Measurements from ENCODE around the gene TMEM135.
A peak's percentile ranks its signal among the peaks of the same experiment; 100 is the strongest.

Gene TMEM135

DNA sequence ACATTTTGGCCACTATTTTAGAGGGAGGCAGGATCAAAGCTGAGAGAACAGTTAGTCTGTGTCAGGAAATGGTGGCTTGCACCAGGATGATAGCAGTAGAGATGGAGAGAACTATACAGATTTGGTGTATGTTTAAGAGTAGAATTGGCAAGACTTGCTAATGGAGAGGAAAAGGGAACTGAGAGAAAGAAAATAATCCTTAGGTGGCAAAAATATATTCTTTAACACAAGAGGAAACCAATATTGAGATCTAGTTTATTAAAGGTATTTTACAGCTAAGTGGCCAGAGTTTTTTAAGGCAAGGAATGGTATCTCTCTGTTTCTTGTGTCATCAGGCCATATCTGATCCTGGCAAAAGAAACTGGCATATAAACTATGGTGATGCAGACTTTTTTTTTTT is 278.8 kb downstream of the TMEM135 start:
- no peaks in the 10 kb centered on the region for H3K9me3 ChIP-seq (ENCODE audit: control insufficient read depth in 5 of 5, low read length in 5 of 5)
- no peak overlapping the region for H3K27ac ChIP-seq (ENCODE audit: low read depth, low read length)
- H3K36me3 ChIP-seq (ENCODE audit: control insufficient read depth in 5 of 5, insufficient read depth in 5 of 5, low read length in 5 of 5): peaks cover 0 to 27% (median 13%) of the 10 kb centered on the region in 5 donors
- no peaks in the 10 kb centered on the region for H3K27me3 ChIP-seq (ENCODE audit: control insufficient read depth in 5 of 5, insufficient read depth in 4 of 5, low read length in 5 of 5)
- no peak overlapping the region for H3K9ac ChIP-seq (ENCODE audit: low read length in 5 of 5)
- no peak overlapping the region for H3K4me3 ChIP-seq (ENCODE audit: low read depth in 1 of 5, low read length in 5 of 5)
- peaks cover 0 to 8% (median 3%) of the 10 kb centered on the region in 5 donors for H3K4me1 ChIP-seq (ENCODE audit: control insufficient read depth in 5 of 5, insufficient read depth in 5 of 5, low read length in 5 of 5)

DNA sequence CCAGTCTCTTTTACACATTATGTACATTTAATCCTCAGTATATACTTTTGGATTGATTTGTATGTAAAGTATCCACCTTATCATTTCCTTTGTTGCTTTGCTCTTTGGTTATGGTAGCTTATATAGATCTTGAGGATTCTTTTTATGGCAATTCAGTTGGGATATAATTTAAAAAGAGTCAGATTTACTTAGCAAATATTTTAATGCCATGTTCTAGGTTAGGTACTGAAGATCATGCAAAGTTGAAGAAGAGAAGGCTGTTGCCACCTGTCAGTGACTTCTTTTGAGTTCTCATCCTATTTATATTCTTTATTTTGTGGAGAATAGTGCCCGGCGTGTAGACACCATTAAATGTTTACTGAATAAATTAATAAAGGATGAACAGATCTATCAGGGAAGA is 279.7 kb downstream of the TMEM135 start:
- peak overlapping the region; percentile 13 for H3K27ac ChIP-seq (ENCODE audit: low read depth, low read length)

GRCh38 chr11:87320123-87320522 is 282.4 kb downstream of the TMEM135 start:
- Histone ChIP-seq H3K4me1 (ENCODE audit: control insufficient read depth in 5 of 5, insufficient read depth in 5 of 5, low read length in 5 of 5) (peaks cover 0 to 13% (median 4%) of the 10 kb centered on the region in 5 donors), H3K36me3 (ENCODE audit: control insufficient read depth in 5 of 5, insufficient read depth in 5 of 5, low read length in 5 of 5) (peaks cover 5 to 33% (median 21%) of the 10 kb centered on the region in 5 donors)

More for the DNA sequence above, 279.7 kb downstream of the TMEM135 start:
- H3K4me1 ChIP-seq (ENCODE audit: control insufficient read depth in 5 of 5, insufficient read depth in 5 of 5, low read length in 5 of 5): peaks cover 0 to 8% (median 3%) of the 10 kb centered on the region in 5 donors
- H3K9ac ChIP-seq (ENCODE audit: low read length in 5 of 5): no peak overlapping the region
- H3K36me3 ChIP-seq (ENCODE audit: control insufficient read depth in 5 of 5, insufficient read depth in 5 of 5, low read length in 5 of 5): peaks cover 5 to 36% (median 19%) of the 10 kb centered on the region in 5 donors
- no peak overlapping the region for H3K4me3 ChIP-seq (ENCODE audit: low read depth in 1 of 5, low read length in 5 of 5)
- no peaks in the 10 kb centered on the region for H3K9me3 ChIP-seq (ENCODE audit: control insufficient read depth in 5 of 5, low read length in 5 of 5)
- no peaks in the 10 kb centered on the region for H3K27me3 ChIP-seq (ENCODE audit: control insufficient read depth in 5 of 5, insufficient read depth in 4 of 5, low read length in 5 of 5)

DNA sequence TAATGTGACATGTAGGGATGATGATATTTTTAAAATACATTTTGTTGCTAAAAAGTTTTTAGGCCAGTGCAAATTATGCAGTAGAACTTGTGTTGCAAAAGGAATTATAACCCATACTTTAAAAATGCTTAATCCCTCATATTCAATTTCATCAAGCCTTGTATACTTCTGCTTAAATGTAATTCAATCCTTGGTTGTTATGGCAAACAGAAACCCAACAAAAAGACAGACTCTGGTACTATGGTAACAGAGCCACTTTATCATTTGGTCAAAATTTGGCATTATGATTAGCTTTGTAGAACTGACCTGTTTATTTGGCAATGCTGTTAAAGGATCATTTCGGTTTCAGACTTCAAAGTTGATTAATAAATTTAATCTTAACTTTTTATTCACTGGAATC is 284.8 kb downstream of the TMEM135 start:
- no peaks in the 10 kb centered on the region for H3K9me3 ChIP-seq (ENCODE audit: control insufficient read depth in 5 of 5, low read length in 5 of 5)
- no peak overlapping the region for H3K9ac ChIP-seq (ENCODE audit: low read length in 5 of 5)
- no peak overlapping the region for H3K4me3 ChIP-seq (ENCODE audit: low read depth in 1 of 5, low read length in 5 of 5)
- peaks cover 10 to 41% (median 21%) of the 10 kb centered on the region in 5 donors for H3K36me3 ChIP-seq (ENCODE audit: control insufficient read depth in 5 of 5, insufficient read depth in 5 of 5, low read length in 5 of 5)
- H3K27me3 ChIP-seq (ENCODE audit: control insufficient read depth in 5 of 5, insufficient read depth in 4 of 5, low read length in 5 of 5): no peaks in the 10 kb centered on the region
- H3K27ac ChIP-seq (ENCODE audit: low read depth, low read length): no peak overlapping the region
- peaks cover 0 to 12% (median 4%) of the 10 kb centered on the region in 5 donors for H3K4me1 ChIP-seq (ENCODE audit: control insufficient read depth in 5 of 5, insufficient read depth in 5 of 5, low read length in 5 of 5)

More at GRCh38 chr11:87320123-87320522, 282.4 kb downstream of the TMEM135 start:
- no peak overlapping the region for H3K4me3 ChIP-seq (ENCODE audit: low read depth in 1 of 5, low read length in 5 of 5)
- no peak overlapping the region for H3K9ac ChIP-seq (ENCODE audit: low read length in 5 of 5)
- H3K27me3 ChIP-seq (ENCODE audit: control insufficient read depth in 5 of 5, insufficient read depth in 4 of 5, low read length in 5 of 5): no peaks in the 10 kb centered on the region
- H3K27ac ChIP-seq (ENCODE audit: low read depth, low read length): no peak overlapping the region
- H3K9me3 ChIP-seq (ENCODE audit: control insufficient read depth in 5 of 5, low read length in 5 of 5): no peaks in the 10 kb centered on the region

- Histone ChIP-seq H3K27me3 (ENCODE audit: control insufficient read depth in 5 of 5, insufficient read depth in 4 of 5, low read length in 5 of 5) (no peaks in the 10 kb centered on the region), H3K36me3 (ENCODE audit: control insufficient read depth in 5 of 5, insufficient read depth in 5 of 5, low read length in 5 of 5) (peaks cover 10 to 43% (median 22%) of the 10 kb centered on the region in 5 donors), H3K9me3 (ENCODE audit: control insufficient read depth in 5 of 5, low read length in 5 of 5) (no peaks in the 10 kb centered on the region), H3K27ac (ENCODE audit: low read depth, low read length) (no peak overlapping the region), H3K9ac (ENCODE audit: low read length in 5 of 5) (no peak overlapping the region), H3K4me1 (ENCODE audit: control insufficient read depth in 5 of 5, insufficient read depth in 5 of 5, low read length in 5 of 5) (peaks cover 0 to 5% (median 4%) of the 10 kb centered on the region in 5 donors), H3K4me3 (ENCODE audit: low read depth in 1 of 5, low read length in 5 of 5) (no peak overlapping the region)
Observed at GRCh38 chr11:87323899-87324298, 286.2 kb downstream of the TMEM135 start.

GRCh38 chr11:87324817-87325489 is 287.2 kb downstream of the TMEM135 start:
- no peaks in the 10 kb centered on the region for H3K27me3 ChIP-seq (ENCODE audit: control insufficient read depth in 5 of 5, insufficient read depth in 4 of 5, low read length in 5 of 5)
- H3K9me3 ChIP-seq (ENCODE audit: control insufficient read depth in 5 of 5, low read length in 5 of 5): no peaks in the 10 kb centered on the region
- H3K4me1 ChIP-seq (ENCODE audit: control insufficient read depth in 5 of 5, insufficient read depth in 5 of 5, low read length in 5 of 5): peaks cover 0 to 11% (median 9%) of the 10 kb centered on the region in 5 donors
- H3K9ac ChIP-seq (ENCODE audit: low read length in 5 of 5): no peak overlapping the region
- no peak overlapping the region for H3K27ac ChIP-seq (ENCODE audit: low read depth, low read length)
- H3K4me3 ChIP-seq (ENCODE audit: low read depth in 1 of 5, low read length in 5 of 5): no peak overlapping the region
- peaks cover 10 to 42% (median 20%) of the 10 kb centered on the region in 5 donors for H3K36me3 ChIP-seq (ENCODE audit: control insufficient read depth in 5 of 5, insufficient read depth in 5 of 5, low read length in 5 of 5)

DNA sequence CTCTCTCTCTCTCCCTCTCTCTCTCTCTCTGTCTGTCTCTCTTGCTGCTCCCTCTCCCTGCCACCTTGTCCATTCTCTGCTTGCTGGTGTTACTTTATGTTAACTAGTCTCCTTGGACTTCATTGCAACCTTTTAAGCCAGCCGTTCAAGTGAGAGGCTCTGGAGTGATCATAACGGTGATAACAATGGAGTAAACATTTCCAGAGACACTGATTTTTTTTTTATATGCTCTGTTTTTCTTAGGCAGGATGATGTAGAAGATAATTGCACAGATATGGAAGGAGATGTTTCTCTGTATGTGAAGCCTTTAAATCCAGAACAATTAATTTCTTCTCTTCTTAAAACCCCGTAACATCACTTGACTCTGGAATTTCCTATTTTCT is 287.7 kb downstream of the TMEM135 start:
- no peak overlapping the region for H3K27ac ChIP-seq (ENCODE audit: low read depth, low read length)
- no peaks in the 10 kb centered on the region for H3K9me3 ChIP-seq (ENCODE audit: control insufficient read depth in 5 of 5, low read length in 5 of 5)
- H3K36me3 ChIP-seq (ENCODE audit: control insufficient read depth in 5 of 5, insufficient read depth in 5 of 5, low read length in 5 of 5): peaks cover 10 to 37% (median 16%) of the 10 kb centered on the region in 5 donors
- H3K4me1 ChIP-seq (ENCODE audit: control insufficient read depth in 5 of 5, insufficient read depth in 5 of 5, low read length in 5 of 5): peaks cover 0 to 16% (median 13%) of the 10 kb centered on the region in 5 donors
- no peak overlapping the region for H3K9ac ChIP-seq (ENCODE audit: low read length in 5 of 5)
- no peak overlapping the region for H3K4me3 ChIP-seq (ENCODE audit: low read depth in 1 of 5, low read length in 5 of 5)
- no peaks in the 10 kb centered on the region for H3K27me3 ChIP-seq (ENCODE audit: control insufficient read depth in 5 of 5, insufficient read depth in 4 of 5, low read length in 5 of 5)

DNA sequence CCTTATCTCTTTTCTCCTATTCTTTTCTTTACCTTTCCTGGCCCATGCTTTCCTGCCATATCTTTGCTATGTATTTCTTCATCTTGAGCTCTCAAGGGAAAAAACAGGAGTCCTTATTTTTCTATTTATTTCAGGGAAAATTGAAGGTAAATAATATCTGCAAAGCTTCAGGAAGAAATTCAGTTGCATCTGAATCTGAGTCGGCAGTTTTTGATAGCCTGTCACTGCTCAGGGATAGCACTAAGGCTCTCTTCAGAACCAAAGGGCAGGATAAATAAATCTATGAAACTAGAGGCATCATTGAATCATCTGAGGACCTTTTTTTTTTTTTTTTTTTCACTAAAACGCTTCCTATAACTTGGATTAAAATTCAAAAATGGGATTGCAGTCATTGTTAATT is 288.9 kb downstream of the TMEM135 start:
- no peak overlapping the region for H3K9ac ChIP-seq (ENCODE audit: low read length in 5 of 5)
- H3K27ac ChIP-seq (ENCODE audit: low read depth, low read length): no peak overlapping the region
- peaks cover 7 to 29% (median 12%) of the 10 kb centered on the region in 5 donors for H3K36me3 ChIP-seq (ENCODE audit: control insufficient read depth in 5 of 5, insufficient read depth in 5 of 5, low read length in 5 of 5)
- H3K4me3 ChIP-seq (ENCODE audit: low read depth in 1 of 5, low read length in 5 of 5): no peak overlapping the region
- H3K9me3 ChIP-seq (ENCODE audit: control insufficient read depth in 5 of 5, low read length in 5 of 5): no peaks in the 10 kb centered on the region
- H3K4me1 ChIP-seq (ENCODE audit: control insufficient read depth in 5 of 5, insufficient read depth in 5 of 5, low read length in 5 of 5): peaks cover 0 to 28% (median 20%) of the 10 kb centered on the region in 5 donors
- no peaks in the 10 kb centered on the region for H3K27me3 ChIP-seq (ENCODE audit: control insufficient read depth in 5 of 5, insufficient read depth in 4 of 5, low read length in 5 of 5)

- Histone ChIP-seq H3K27ac (ENCODE audit: low read depth, low read length) (no peak overlapping the region), H3K36me3 (ENCODE audit: control insufficient read depth in 5 of 5, insufficient read depth in 5 of 5, low read length in 5 of 5) (peaks cover 4 to 15% (median 4%) of the 10 kb centered on the region in 5 donors), H3K9me3 (ENCODE audit: control insufficient read depth in 5 of 5, low read length in 5 of 5) (no peaks in the 10 kb centered on the region), H3K4me1 (ENCODE audit: control insufficient read depth in 5 of 5, insufficient read depth in 5 of 5, low read length in 5 of 5) (peaks cover 0 to 28% (median 17%) of the 10 kb centered on the region in 5 donors), H3K27me3 (ENCODE audit: control insufficient read depth in 5 of 5, insufficient read depth in 4 of 5, low read length in 5 of 5) (no peaks in the 10 kb centered on the region), H3K9ac (ENCODE audit: low read length in 5 of 5) (no peak overlapping the region), H3K4me3 (ENCODE audit: low read depth in 1 of 5, low read length in 5 of 5) (no peak overlapping the region)
Observed at GRCh38 chr11:87329172-87329571, 291.4 kb downstream of the TMEM135 start.

DNA sequence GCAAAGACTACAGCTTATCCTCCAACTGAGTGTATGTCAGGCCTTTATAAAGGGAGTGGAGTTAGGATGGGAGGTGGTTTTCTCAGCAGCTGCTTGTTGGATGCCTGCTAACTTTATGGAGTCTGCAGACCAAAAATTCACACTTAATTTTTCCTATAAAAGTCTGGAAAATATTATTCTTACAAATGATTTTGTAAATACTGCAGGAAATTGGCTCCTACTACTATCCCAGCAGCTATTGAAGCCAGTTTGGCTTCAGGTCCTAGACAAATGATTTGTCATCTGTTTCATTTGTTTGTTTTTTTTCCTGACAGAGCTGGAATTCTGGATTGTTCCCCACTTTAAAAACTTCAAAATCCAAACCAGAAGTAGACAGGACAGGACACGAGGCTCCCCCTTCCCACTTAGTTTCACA is 292.5 kb downstream of the TMEM135 start:
- H3K9me3 ChIP-seq (ENCODE audit: control insufficient read depth in 5 of 5, low read length in 5 of 5): no peaks in the 10 kb centered on the region
- no peak overlapping the region for H3K4me3 ChIP-seq (ENCODE audit: low read depth in 1 of 5, low read length in 5 of 5)
- H3K27me3 ChIP-seq (ENCODE audit: control insufficient read depth in 5 of 5, insufficient read depth in 4 of 5, low read length in 5 of 5): no peaks in the 10 kb centered on the region
- H3K27ac ChIP-seq (ENCODE audit: low read depth, low read length): peak overlapping the region; percentile 46
- H3K4me1 ChIP-seq (ENCODE audit: control insufficient read depth in 5 of 5, insufficient read depth in 5 of 5, low read length in 5 of 5): peaks cover 0 to 23% (median 16%) of the 10 kb centered on the region in 5 donors
- H3K9ac ChIP-seq (ENCODE audit: low read length in 5 of 5): no peak overlapping the region
- H3K36me3 ChIP-seq (ENCODE audit: control insufficient read depth in 5 of 5, insufficient read depth in 5 of 5, low read length in 5 of 5): peaks cover 0 to 12% (median 4%) of the 10 kb centered on the region in 5 donors
